Progenitor cell of endocrine pancreas (in vitro differentiated cells): ENCODE measurements around the gene RIOK3. TPM values are rescaled to one million over a fixed set of nuclear protein-coding genes. Genes with fewer than 3 reads are reported as not detected.

Experiments
- DNase-seq: peaks from one replicate; pipeline ENCODE4 v3.0.0; 2021; ENCODE audit warnings: low spot score; ENCODE audit not compliant: unreplicated experiment
- H3K27ac Mint-ChIP-seq: 2 replicates; pipeline ENCODE4 v1.8.0; 2021; ENCODE audit warnings: mild to moderate bottlenecking, moderate library complexity, mixed read lengths
- H3K27me3 Mint-ChIP-seq: 2 replicates; pipeline ENCODE4 v1.8.0; 2021; ENCODE audit warnings: mixed read lengths
- H3K36me3 Mint-ChIP-seq: 2 replicates; pipeline ENCODE4 v1.8.0; 2022; ENCODE audit warnings: mixed read lengths; ENCODE audit not compliant: insufficient read depth
- H3K4me1 Mint-ChIP-seq: 2 replicates; pipeline ENCODE4 v1.8.0; 2021; ENCODE audit warnings: low read depth, mixed read lengths
- H3K4me3 Mint-ChIP-seq: 2 replicates; pipeline ENCODE4 v1.8.0; 2021; ENCODE audit warnings: low read depth, mild to moderate bottlenecking, moderate library complexity, mixed read lengths
- H3K9me3 Mint-ChIP-seq: 2 replicates; pipeline ENCODE4 v1.8.0; 2021; ENCODE audit warnings: low read depth, mixed read lengths
- total RNA-seq: library from RNA; stranded (reverse); gene quantifications from 2 replicates; pipeline ENCODE4 v1.2.1, GENCODE V29; 2021
- TF ChIP-seq, protein P1 (sequence below): fragments of 200-600 bp; sonication (generic); IDR thresholded peaks from one replicate; pipeline ENCODE4 v1.5.0; 2021; ENCODE audit warnings: antibody characterized with exemption, mild to moderate bottlenecking; ENCODE audit not compliant: unreplicated experiment

RIOK3 gene
- total RNA-seq, 1 donor from 2014 or later = 52.8 TPM

DNA sequence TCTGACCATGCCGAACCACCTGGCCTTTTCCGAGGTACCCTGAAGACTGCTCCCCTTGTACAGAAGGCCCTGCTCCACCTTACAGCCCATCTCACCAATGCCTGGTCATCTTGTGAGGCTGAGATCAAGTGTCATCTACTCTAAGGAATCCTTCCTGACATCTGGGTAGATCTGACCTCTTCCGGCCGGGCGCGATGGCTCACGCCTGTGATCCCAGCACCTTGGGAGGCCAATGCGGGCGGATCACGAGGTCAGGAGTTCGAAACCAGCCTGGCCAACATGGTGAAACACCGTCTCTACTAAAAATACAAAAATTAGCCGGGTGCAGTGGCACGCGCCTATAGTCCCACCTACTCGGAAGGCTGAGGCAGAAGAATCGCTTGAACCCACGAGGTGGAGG is 2.1 kb upstream of the RIOK3 start:
- Mint-ChIP-seq H3K9me3 (no peaks in the 10 kb centered on the region), H3K36me3 (no peaks in the 10 kb centered on the region), H3K27ac (no peak overlapping the region), H3K4me3 (no peak overlapping the region), H3K4me1 (peaks cover 17% of the 10 kb centered on the region), H3K27me3 (peaks cover 5% of the 10 kb centered on the region)
- no peak for DNase-seq
- TF ChIP-seq, protein P1, sequence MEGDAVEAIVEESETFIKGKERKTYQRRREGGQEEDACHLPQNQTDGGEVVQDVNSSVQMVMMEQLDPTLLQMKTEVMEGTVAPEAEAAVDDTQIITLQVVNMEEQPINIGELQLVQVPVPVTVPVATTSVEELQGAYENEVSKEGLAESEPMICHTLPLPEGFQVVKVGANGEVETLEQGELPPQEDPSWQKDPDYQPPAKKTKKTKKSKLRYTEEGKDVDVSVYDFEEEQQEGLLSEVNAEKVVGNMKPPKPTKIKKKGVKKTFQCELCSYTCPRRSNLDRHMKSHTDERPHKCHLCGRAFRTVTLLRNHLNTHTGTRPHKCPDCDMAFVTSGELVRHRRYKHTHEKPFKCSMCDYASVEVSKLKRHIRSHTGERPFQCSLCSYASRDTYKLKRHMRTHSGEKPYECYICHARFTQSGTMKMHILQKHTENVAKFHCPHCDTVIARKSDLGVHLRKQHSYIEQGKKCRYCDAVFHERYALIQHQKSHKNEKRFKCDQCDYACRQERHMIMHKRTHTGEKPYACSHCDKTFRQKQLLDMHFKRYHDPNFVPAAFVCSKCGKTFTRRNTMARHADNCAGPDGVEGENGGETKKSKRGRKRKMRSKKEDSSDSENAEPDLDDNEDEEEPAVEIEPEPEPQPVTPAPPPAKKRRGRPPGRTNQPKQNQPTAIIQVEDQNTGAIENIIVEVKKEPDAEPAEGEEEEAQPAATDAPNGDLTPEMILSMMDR = no peak

DNA sequence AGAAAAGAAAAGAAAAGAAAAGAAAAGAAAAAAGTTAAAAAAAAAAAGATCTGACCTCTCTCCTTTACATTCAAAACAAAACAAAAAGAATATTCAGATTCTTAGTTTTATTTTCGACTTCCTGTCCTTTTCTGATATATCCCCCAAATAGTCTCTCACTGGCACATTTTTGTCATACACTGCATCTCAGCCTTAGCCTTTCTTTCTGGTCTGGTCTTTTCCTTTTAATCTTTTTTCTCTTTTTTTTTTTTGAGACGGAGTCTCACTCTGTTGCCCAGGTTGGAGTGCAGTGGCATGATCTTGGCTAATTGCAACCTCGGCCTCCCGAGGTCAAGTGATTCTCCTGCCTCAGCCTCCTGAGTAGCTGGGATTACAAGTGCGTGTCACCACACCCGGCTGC is 1.6 kb upstream of the RIOK3 start:
- TF ChIP-seq, protein P1 = no peak
- no peak for DNase-seq
- Mint-ChIP-seq H3K4me1 (peaks cover 17% of the 10 kb centered on the region), H3K27me3 (peaks cover 5% of the 10 kb centered on the region), H3K9me3 (no peaks in the 10 kb centered on the region), H3K36me3 (no peaks in the 10 kb centered on the region), H3K27ac (no peak overlapping the region), H3K4me3 (no peak overlapping the region)

DNA sequence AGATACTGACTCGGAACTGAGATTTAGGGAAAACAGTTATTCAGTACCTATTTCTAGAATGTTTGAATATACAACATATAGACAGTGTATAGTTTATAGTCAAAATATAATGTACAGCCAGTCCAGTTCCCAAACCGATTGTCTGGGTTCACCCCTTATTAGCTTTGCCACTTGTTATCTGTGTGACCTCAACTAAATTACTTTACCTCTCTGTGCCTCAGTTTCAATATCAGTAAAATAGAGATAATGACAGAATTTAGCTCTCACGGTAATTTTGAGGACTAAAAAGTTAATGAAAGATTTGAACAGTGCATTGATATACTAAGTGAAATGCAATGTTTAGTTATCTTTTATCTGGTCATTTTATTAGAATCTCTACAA is 750 bp upstream of the RIOK3 start:
- peaks cover 4% of the 10 kb centered on the region for H3K27me3 Mint-ChIP-seq
- TF ChIP-seq, protein P1 = no peak
- H3K9me3 Mint-ChIP-seq = no peaks in the 10 kb centered on the region
- no peaks in the 10 kb centered on the region for H3K36me3 Mint-ChIP-seq
- H3K27ac Mint-ChIP-seq = peak overlapping the region; percentile 92
- DNase-seq = no peak
- H3K4me3 Mint-ChIP-seq = peak overlapping the region; percentile 100
- H3K4me1 Mint-ChIP-seq = peaks cover 17% of the 10 kb centered on the region

DNA sequence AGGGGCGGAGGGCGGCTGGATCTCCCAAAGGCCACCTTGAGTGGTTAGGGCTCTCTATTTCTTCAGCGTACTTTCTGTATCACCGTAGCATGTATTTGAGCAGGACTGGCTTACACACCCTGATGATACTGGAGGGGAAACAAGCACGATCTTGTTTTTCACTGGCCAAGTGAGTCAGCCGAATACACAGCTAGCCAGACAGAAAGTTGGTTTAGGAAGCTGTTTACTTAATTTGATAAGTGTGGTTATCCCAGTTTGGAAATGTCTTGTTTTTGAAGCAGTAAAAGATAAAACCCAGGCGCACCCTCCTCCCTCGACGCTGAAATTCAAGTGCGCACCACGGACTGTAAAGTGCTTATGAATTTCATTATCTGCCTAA is 582 bp downstream of the RIOK3 start:
- peak overlapping the region; percentile 92 for H3K27ac Mint-ChIP-seq

DNA sequence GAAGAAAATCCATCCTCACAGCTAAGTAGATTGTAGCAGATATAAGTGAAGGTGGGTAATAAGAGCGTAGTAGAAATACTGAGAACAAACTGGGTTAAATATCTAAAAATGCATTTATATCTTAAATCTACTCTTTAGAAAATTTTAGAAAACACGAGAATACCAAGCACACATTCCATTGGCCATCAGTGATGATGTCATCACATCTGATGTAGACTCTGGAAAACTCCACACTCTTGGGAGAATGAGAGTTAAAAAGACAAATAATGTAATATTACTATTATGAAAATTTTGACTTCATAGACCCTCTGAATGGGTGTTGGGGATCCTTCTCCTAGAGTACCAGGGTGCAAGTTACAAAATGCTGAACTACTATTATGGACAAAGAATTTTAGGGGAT is 3.7 kb downstream of the RIOK3 start:
- Mint-ChIP-seq H3K27me3 (no peaks in the 10 kb centered on the region), H3K4me1 (peaks cover 25% of the 10 kb centered on the region), H3K4me3 (no peak overlapping the region), H3K27ac (peak overlapping the region; percentile 86), H3K36me3 (no peaks in the 10 kb centered on the region), H3K9me3 (no peaks in the 10 kb centered on the region)
- no peak for DNase-seq
- TF ChIP-seq, protein P1 = no peak

More for the DNA sequence above, 582 bp downstream of the RIOK3 start:
- H3K36me3 Mint-ChIP-seq = no peaks in the 10 kb centered on the region
- H3K27me3 Mint-ChIP-seq = no peaks in the 10 kb centered on the region
- TF ChIP-seq, protein P1 = no peak
- H3K4me1 Mint-ChIP-seq = peaks cover 17% of the 10 kb centered on the region
- peak overlapping the region; percentile 100 for H3K4me3 Mint-ChIP-seq
- H3K9me3 Mint-ChIP-seq = no peaks in the 10 kb centered on the region
- no peak for DNase-seq
